GM21717 (cell line): ENCODE measurements around the gene PADI2.

ENCODE experiments used
- ATAC-seq: cut with Tn5 transposase; IDR thresholded peaks from one replicate; pipeline ENCODE4 v1.9.1; 2021; ENCODE audit warnings: mild to moderate bottlenecking, moderate library complexity; ENCODE audit not compliant: unreplicated experiment

PADI2 gene

DNA sequence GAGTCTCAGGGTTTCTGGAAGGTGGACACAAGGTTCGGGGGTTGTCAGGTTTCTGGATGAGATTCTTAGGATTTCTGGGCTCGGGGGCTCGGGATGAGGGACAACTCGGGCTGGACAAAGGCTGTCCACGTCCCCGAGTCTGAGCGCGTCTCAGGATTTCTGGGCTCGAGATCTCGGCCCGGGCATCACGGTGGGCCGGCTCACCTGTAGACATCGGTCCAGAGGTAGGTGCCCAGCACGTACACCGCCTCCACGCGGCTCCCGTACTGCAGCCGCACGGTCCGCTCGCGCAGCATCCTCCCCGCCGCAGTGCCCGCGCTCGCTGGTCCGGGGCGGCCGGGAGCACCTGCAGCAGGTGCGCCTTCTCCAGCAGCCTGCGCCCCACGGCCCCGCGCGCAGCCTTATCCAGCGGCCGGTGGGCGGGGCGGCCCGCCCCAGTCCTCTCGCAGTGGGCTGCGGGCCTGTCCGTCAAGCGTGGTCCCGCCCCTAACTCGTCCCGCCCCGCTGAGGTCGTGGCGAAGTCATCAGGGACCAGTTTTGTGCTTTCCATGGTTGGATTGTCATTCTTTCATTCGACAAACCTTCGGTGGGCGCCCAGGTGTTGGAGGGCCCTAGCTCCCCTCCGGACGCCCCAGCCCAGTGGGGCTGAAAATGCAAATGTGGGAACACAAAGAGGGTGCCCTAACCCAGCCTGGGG lies at the start of gene PADI2:
PADI2 (minus strand) TSS at position 376 of the 697 bp plus-strand sequence; CDS start at position 296, 80 bp downstream.
- ATAC-seq: peak; percentile 51

DNA sequence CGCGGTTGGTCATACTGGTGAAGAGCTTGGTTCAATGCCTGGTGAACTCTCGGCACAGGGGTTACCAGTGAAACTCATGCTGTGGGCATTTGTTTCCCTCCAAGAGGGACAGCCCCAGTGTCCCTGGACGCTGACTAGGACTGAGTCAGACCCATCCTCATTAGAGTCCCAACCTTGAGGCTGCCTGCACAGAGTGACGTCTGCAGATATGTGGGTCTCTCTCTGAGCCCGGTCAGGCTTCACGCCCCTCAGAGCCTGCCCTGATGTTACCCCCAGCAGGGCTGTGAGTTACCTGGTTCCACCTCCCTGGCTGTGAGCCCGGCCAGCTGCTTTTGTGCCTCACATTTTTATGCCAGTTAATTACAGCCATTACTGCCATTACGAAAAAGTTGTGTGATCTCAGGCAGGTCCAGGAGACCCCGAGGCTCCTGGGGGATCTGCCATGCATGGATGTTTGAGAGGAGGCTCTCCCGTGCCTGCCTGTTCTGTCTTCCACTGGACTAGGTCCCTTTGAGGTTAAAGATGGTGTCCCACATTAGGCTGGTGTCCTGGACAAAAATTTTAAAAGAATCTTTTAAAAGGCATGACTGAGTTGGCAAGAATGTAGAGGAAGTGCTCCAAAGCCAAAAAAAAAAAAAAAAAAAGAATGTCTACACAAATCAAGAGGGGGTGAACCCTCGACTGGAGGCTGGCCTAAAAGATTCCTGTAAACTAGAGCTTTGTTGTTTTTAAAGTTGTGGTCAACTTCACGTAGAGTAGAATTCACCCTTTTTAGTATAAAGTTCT lies 49.0 kb upstream of the PADI2 start:
- no peak for ATAC-seq

DNA sequence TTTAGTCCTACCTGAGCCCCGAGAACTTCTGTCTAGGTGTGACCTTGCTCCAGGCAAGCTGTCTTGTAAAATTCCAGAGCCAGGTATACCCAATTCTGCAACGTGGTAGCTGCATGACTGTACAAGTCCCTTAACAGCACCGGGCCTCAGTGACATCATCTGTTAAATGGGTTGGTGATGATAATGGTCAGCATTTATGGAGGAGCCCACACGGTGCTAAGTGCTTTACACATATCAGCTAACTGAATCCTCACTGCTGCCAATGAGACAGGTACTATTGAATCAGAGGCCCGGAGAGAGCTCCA lies 48.5 kb upstream of the PADI2 start:
- no peak for ATAC-seq

GRCh38 chr1:17167041-17167785 lies 48.0 kb upstream of the PADI2 start:
- ATAC-seq: no peak

GRCh38 chr1:17165823-17166222 lies 46.6 kb upstream of the PADI2 start:
- ATAC-seq: no peak

DNA sequence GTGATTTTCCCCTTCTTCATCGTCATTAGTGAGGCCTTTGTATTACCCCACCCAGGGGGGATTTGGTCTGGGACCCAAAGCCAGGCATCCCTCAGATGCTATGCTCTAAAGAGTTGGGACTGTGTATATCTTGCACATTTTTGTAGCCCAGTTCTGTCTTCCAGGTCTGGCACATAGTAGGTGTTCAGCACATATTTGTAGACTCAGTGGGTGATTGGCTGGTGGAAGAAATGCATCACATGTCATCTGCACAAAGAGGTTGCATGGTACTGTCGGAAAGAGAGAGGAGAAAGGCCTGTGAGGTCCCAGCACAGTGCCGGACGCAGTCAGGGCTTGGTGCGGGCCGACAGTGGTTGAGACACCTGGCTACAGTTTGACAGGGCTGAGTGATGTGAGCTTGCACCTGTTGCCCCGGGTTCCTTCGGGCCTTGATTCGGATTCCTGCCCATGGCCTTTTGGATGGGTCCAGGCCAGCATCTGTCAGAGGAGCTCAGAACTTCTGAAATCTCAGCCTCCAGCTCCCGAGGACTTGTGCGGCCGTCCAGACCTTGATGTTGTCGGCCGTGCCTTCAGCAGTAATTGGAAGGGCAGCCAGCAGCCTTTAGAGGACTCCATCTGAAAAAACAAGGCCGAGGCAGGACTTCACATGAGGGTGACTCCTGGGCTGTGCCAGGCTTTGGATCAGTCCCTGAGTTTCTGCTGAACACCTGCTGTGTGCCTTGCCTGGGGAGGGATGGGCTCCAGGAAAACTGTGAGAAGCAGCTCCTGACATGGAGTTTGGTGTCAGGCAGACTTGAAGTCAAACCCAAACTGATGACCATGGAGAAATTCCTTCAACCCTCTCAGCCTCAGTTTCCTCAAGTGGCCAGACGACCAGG lies 44.8 kb upstream of the PADI2 start:
- no peak for ATAC-seq

- ATAC-seq: no peak
These were observed 44.1 kb upstream of the PADI2 start for GRCh38 chr1:17163371-17163770.

DNA sequence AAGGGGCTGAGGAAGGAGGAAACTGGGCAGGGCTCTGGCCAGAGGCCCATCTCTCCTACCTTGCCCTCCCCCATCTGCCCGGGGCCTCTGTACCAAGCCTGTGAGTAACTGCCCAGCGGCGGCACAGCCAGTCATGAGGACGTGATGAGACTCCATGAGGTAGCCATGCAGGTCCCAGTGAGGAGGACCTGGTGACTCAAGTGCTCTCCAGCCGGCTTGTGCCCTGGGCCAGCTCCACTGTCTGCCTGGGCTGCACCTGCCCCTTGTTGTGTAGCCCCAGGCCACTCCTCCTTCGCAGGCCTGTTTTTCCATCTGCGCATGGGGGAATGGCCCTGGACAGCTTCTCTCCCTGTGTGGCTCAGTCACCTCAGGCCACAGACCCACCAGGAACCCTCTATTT lies 43.7 kb upstream of the PADI2 start:
- ATAC-seq: no peak

DNA sequence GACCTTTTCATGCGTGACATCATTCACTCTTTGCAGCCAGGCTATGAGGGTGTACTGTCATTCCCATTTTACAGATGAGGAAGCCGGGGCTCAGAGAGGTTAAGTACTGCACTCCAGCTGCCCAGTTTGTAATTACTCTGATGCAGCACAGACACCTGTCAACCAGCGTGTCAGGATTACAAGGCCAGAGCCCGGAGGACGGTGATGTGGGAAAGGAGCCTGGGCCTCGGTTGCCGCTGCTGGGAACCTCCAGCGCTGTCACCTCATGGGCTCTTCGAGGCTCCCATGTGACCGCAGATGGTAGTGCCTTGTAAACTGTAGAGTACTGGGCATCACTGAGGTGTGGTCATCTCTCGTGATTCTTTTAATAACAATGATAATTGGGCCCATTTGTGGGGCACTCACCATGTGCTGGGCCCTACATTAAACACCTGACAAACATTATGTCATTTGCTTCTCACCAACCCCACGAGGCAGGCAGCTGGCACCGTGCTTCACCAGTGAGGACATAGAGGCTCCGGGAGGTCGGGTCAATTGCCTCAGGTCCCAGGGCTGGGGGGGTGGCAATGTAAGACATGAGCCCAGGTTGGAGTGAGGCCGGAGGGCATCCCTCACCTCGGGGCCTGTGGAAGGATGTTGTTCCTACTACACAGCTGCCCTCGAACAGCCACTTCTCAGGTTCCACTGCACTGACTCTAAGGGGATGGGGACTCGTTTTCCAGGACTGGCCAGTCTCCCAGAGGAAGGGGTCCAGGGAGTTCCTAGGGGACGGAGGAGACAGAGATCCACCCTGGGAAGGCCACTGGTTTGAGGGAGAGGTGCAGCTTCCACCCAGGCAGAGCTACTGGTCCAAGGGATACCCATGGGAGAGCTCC lies 42.9 kb upstream of the PADI2 start:
- no peak for ATAC-seq

DNA sequence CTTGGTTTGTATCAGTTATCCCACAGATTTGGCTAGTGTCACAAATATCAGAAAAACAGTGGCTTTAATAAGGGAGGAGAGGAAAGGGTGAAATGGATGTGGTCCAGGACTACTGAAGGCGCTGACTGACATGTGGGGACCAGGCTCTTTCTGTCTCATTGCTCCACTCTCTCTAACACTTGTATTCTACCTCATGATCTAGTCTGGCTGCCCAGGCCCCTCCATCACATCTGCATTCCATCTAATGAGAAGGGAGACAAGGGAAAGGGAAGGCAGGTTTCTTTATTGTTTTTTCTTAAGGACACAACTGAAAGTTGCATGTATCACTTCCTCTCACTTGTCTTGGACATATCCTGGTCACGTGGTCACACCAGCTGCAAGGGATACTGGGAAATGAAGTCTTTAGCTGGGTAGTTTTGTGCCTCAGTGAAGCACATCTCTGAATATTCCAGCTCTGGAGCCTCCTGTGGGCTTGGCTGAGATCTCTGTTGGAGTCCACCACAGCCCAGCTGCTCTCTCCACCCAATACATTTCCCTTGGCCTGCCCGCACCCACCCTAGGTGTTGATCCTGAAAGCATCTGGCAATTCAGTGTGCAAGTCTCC lies 42.0 kb upstream of the PADI2 start:
- no peak for ATAC-seq

DNA sequence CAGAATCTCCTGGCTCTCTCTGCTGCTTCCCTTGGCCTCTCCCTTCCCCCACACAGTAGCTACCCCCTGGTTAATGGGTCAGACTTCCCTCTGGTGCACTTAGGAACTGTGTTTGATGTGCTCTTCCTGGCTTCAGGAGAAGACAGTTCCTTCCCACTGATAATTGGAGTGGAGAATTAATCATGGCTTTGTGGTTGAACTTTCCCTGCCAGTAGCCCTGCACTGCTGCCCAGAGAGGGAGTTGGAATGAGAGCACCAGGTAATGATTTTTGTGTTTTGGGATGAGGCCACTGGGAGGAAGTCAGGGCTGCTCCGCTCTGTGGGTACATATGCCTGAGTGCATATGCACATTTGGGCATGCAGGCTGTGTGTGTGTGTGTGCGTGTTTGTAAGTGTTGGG lies 39.7 kb upstream of the PADI2 start:
- ATAC-seq: no peak

DNA sequence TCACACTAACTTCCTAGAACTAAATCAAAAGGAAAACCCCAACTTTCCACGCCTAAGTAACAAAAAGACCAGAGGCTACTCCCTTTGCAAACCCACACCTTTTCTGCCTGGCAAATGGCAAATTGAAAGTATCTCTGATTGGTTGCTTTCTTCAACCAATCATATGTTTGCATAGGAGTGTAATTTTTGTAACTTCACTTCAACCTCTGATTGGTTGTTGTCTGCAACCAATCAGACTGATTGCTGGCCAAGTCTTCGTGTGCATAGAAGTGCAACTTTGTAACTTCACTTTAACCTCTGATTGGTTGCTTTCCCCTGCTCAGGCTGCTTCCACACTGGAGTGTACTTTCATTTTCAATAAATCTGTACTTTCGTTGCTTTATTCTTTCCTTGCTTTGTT lies 36.9 kb upstream of the PADI2 start:
- ATAC-seq: no peak

DNA sequence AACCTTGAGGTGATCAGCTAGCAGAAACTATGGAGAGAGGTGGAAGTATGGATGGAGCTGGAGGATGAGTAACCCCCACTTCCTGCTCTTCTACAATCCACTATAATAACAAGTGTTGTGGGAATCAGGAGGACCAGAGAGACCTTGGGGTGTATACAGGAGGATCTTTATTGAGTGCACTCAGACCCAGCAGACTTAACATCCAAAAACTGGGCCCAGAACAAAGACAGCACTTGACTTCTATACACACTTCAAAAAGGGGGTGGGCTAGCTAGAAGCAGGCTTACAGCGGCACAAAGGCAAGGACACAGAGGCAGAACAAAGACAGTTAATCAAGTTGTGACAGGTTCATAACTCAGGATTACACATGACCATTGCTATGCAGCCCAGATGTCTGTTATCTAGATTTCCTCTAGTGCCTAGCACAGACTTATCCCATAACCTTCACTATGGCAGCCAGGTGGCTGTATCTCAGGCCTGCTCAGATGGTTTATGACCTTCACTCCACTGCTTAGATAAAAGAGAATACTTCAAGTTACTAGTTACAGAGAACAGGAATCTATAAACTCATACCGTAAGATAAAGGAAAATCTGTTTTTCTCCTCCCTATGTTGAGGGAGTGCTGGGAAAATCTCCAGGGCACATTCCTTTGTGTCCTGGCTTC lies 36.1 kb upstream of the PADI2 start:
- ATAC-seq: no peak

DNA sequence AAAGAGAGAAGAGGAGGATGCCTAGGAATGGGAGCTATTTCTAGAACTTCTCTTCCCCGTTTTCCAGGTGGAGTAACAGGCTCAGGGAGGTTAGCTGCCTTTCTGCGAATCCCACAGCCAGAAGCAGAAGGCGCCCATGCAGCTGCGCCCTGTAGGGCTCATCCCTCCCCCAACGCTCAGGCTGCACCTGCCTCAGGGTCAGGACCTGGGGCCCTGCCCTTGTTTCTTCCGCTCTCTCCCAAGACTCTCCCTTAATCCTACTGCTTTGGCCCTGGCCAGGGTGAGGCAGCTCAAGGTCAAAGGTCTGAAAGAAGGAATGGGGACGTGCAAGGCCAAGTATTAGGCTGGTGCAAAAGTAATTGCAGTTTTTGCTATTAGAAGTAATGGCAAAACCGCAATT lies 30.5 kb upstream of the PADI2 start:
- ATAC-seq: no peak

DNA sequence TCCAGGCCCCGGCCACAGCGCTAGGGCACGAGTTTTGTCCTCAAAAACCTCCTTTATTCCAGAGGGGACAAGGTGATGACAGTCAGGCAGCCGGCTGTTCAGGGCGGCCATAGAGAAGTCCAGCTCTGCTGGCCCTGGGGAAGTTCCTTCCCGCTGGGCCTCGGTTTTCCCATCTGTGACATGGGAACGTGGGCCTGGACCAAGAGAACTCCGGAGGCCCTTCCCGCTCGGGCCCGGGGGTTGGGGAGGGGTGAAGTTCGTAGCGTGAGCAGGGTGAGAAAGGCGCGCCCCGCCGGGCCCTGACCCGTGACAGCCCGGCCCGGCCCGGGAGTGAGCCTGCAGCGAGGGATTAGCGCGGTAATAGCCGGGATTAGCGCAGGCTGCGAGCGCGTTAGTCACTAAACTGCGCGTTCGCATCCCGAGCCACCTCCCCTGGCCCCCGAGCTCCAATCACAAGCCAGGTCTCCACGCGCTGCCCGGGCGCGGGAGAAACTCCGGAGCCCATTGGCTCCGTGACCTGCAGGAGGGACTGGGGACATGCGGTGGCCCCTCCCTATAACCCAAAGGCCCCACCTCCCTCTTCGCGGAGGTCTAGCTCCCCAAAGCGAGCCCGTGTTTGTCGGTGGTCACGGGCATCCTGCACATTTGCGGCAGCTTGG lies 29.8 kb upstream of the PADI2 start:
- ATAC-seq: no peak

DNA sequence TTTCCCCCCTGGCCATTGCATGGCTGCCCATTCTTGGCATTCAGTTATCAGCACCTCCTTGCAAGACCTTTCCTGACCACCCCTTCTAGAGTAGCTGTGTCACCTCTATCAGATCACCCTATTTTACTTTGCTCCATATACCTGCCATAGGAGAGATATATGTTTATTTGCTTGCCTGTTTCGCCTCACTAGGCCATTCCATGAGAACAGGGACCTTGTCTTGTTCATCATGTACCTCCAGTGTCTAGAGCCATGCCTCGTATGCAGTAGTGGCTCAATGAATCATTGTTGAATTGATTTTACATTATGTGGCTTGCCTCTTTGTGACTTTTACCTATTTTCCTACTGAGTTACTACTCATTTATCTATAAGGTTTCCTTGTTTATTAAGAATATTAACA lies 26.4 kb upstream of the PADI2 start:
- ATAC-seq: no peak

- ATAC-seq: no peak
These were observed 24.5 kb upstream of the PADI2 start for GRCh38 chr1:17143760-17144159.

DNA sequence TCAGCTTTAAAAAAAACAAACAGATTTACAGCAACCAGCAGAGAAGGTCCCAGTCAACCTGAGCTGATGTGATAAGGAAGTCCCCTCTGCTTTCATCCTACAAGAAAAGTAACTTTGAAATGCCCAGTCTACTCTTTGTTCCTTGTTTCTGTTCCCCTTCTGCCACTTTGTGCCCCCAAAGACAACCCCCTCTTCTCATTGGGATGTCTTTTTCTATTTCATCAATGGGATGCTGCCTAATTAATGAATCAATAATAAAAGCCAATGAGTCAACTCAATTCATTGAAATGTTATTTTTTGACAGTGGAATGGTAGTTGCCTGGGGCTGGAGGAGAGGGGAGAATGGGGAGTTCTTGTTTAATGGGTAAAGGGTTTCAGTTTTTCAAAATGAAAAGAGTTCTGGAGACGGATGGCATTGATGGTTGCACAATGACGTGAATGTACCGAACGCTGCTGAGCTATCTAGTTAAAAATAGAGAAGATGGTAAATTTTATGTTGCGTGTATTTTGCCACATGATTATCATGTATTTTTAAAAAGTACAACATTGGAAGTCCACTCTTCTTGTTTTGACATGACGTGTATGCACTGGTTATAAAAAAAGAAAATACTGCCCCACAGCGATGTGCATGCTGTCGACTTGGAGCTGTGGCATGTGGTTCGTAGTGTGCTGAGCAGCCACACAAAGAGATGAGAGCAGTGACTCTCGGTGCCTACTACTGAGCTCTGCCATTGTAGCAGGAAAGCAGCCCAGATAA lies 22.4 kb upstream of the PADI2 start:
- peak; percentile 50 for ATAC-seq
